SJCRH30 (cell line): ENCODE results near the gene NOVA2. TPM values are rescaled to one million over a fixed set of nuclear protein-coding genes. Genes with fewer than 3 reads are reported as not detected.
"Not testable (repeated sequence)": the region's sequence is repeated elsewhere in the genome, so short reads cannot be mapped to it uniquely, and the experiment has no call there.

Experiments
- DNase-seq, 2 experiments: peaks; one replicate each; pipeline ENCODE4 v3.0.0-alpha.2; 2015 to 2020
- H3K27ac ChIP-seq: fragments of 250-450 bp; sonication (Bioruptor Pico); 2 replicates; pipeline ENCODE4 v1.5.1; 2020; ENCODE audit warnings: mild to moderate bottlenecking, moderate library complexity
- H3K27me3 ChIP-seq: fragments of 250-450 bp; sonication (Bioruptor Pico); 2 replicates; pipeline ENCODE4 v1.5.1; 2020; ENCODE audit warnings: mild to moderate bottlenecking, moderate library complexity
- H3K36me3 ChIP-seq: fragments of 250-450 bp; sonication (Bioruptor Pico); 2 replicates; pipeline ENCODE4 v1.5.1; 2020; ENCODE audit warnings: mild to moderate bottlenecking, moderate library complexity
- H3K4me1 ChIP-seq: fragments of 250-450 bp; sonication (Bioruptor Pico); 2 replicates; pipeline ENCODE4 v1.5.1; 2020; ENCODE audit warnings: mild to moderate bottlenecking, moderate library complexity
- H3K4me3 ChIP-seq: fragments of 250-450 bp; sonication (Bioruptor Pico); 2 replicates; pipeline ENCODE4 v1.5.1; 2020; ENCODE audit warnings: mild to moderate bottlenecking, moderate library complexity
- H3K9me3 ChIP-seq: fragments of 250-450 bp; sonication (Bioruptor Pico); replicated peaks from 2 replicates; pipeline ENCODE4 v1.5.1; 2020; ENCODE audit warnings: mild to moderate bottlenecking, moderate library complexity
- total RNA-seq: library from RNA; depleted of rRNA; stranded (reverse); fragments of >200 nt; shearing (Covaris generic); gene quantifications from 2 replicates; pipeline ENCODE4 v1.2.3, GENCODE V29; 2014

The NOVA2 gene
- total RNA-seq, 1 experiment from 2014 or later, result 0.02 TPM

- Histone ChIP-seq H3K27me3 (no peaks in the 10 kb centered on the region), H3K27ac (no peak overlapping the region), H3K9me3 (no peaks in the 10 kb centered on the region), H3K36me3 (peaks cover 2% of the 10 kb centered on the region; the same call in 1 of the 2 replicates), H3K4me1 (peaks cover 3% of the 10 kb centered on the region; the same call in 1 of the 2 replicates), H3K4me3 (peak overlapping the region; percentile 62)
- peak; percentile 97 to 99 for DNase-seq
Observed at GRCh38 chr19:45902651-45903625, 70.7 kb downstream of the NOVA2 start.

GRCh38 chr19:45901912-45902650 lies 71.6 kb downstream of the NOVA2 start, which contains the start of gene MYPOP:
Gene MYPOP, minus strand, starts transcription at chr19:45902613. Its CDS starts 840 bp downstream, at chr19:45901773.
- Histone ChIP-seq H3K27ac (no peak within 1 kb of the TSS), H3K9me3 (no peaks in the 10 kb centered on the region), H3K36me3 (peaks cover 5% of the 10 kb centered on the region; the same call in 1 of the 2 replicates), H3K27me3 (no peaks in the 10 kb centered on the region), H3K4me3 (peak within 1 kb of the TSS; percentile 62), H3K4me1 (peaks cover 3% of the 10 kb centered on the region; the same call in 1 of the 2 replicates)
- DNase-seq, result peak in 1 of 2 experiments; percentile 30

GRCh38 chr19:45901432-45901911 lies 72.2 kb downstream of the NOVA2 start:
- no peak overlapping the region for H3K27ac ChIP-seq
- no peaks in the 10 kb centered on the region for H3K27me3 ChIP-seq
- H3K4me3 ChIP-seq, result no peak overlapping the region; the same call in 1 of the 2 replicates
- H3K36me3 ChIP-seq, result peaks cover 5% of the 10 kb centered on the region; the same call in 1 of the 2 replicates
- DNase-seq, result no peak
- H3K9me3 ChIP-seq, result no peaks in the 10 kb centered on the region
- peaks cover 3% of the 10 kb centered on the region; the same call in 1 of the 2 replicates for H3K4me1 ChIP-seq

- Histone ChIP-seq H3K27me3 (no peaks in the 10 kb centered on the region), H3K4me3 (no peak overlapping the region), H3K36me3 (peaks cover 5% of the 10 kb centered on the region; the same call in 1 of the 2 replicates), H3K4me1 (peaks cover 3% of the 10 kb centered on the region; the same call in 1 of the 2 replicates), H3K9me3 (no peaks in the 10 kb centered on the region), H3K27ac (no peak overlapping the region)
- no peak for DNase-seq
Observed at GRCh38 chr19:45900738-45901431, 72.8 kb downstream of the NOVA2 start.

GRCh38 chr19:45899919-45900589 lies 73.6 kb downstream of the NOVA2 start:
- H3K4me1 ChIP-seq, result peaks cover 3% of the 10 kb centered on the region; the same call in 1 of the 2 replicates
- no peak for DNase-seq
- no peak overlapping the region for H3K4me3 ChIP-seq
- H3K27ac ChIP-seq, result no peak overlapping the region
- H3K36me3 ChIP-seq, result peaks cover 10% of the 10 kb centered on the region; the same call in 1 of the 2 replicates
- H3K27me3 ChIP-seq, result no peaks in the 10 kb centered on the region
- no peaks in the 10 kb centered on the region for H3K9me3 ChIP-seq

- no peak for DNase-seq
- peaks cover 10% of the 10 kb centered on the region; the same call in 1 of the 2 replicates for H3K36me3 ChIP-seq
- H3K4me3 ChIP-seq, result no peak overlapping the region
- peaks cover 3% of the 10 kb centered on the region; the same call in 1 of the 2 replicates for H3K4me1 ChIP-seq
- H3K27ac ChIP-seq, result no peak overlapping the region
- no peaks in the 10 kb centered on the region for H3K27me3 ChIP-seq
- no peaks in the 10 kb centered on the region for H3K9me3 ChIP-seq
Observed at GRCh38 chr19:45899253-45899652, 74.4 kb downstream of the NOVA2 start.

- no peaks in the 10 kb centered on the region for H3K9me3 ChIP-seq
- DNase-seq, result no peak
- no peaks in the 10 kb centered on the region for H3K4me1 ChIP-seq
Observed at GRCh38 chr19:45897261-45897812, 76.3 kb downstream of the NOVA2 start.

GRCh38 chr19:45895983-45896599 lies 77.6 kb downstream of the NOVA2 start:
- not testable (repeated sequence) for H3K4me3 ChIP-seq, H3K27ac ChIP-seq, DNase-seq, H3K27me3 ChIP-seq, H3K9me3 ChIP-seq, H3K36me3 ChIP-seq, H3K4me1 ChIP-seq

More at GRCh38 chr19:45897261-45897812, 76.3 kb downstream of the NOVA2 start:
- Histone ChIP-seq H3K27ac (no peak overlapping the region), H3K4me3 (no peak overlapping the region), H3K27me3 (no peaks in the 10 kb centered on the region), H3K36me3 (peaks cover 10% of the 10 kb centered on the region; the same call in 1 of the 2 replicates)

GRCh38 chr19:45895519-45895972 lies 78.1 kb downstream of the NOVA2 start:
- Histone ChIP-seq H3K9me3 (no peaks in the 10 kb centered on the region), H3K4me3 (no peak overlapping the region), H3K4me1 (no peaks in the 10 kb centered on the region), H3K36me3 (peaks cover 10% of the 10 kb centered on the region; the same call in 1 of the 2 replicates), H3K27me3 (no peaks in the 10 kb centered on the region), H3K27ac (no peak overlapping the region)
- DNase-seq, result no peak

GRCh38 chr19:45890877-45891276 lies 82.8 kb downstream of the NOVA2 start:
- H3K36me3 ChIP-seq, result peaks cover 5% of the 10 kb centered on the region; the same call in 1 of the 2 replicates
- no peaks in the 10 kb centered on the region for H3K4me1 ChIP-seq
- no peak overlapping the region for H3K27ac ChIP-seq
- no peak overlapping the region for H3K4me3 ChIP-seq
- no peak for DNase-seq
- H3K9me3 ChIP-seq, result no peaks in the 10 kb centered on the region
- no peaks in the 10 kb centered on the region for H3K27me3 ChIP-seq

- no peaks in the 10 kb centered on the region for H3K27me3 ChIP-seq
- no peak overlapping the region for H3K4me3 ChIP-seq
- no peak overlapping the region for H3K27ac ChIP-seq
- no peaks in the 10 kb centered on the region for H3K36me3 ChIP-seq
- H3K9me3 ChIP-seq, result no peaks in the 10 kb centered on the region
- H3K4me1 ChIP-seq, result peaks cover 4% of the 10 kb centered on the region; the same call in 1 of the 2 replicates
- DNase-seq, result no peak
Observed at GRCh38 chr19:45889210-45889885, 84.3 kb downstream of the NOVA2 start.

- peak overlapping the region; percentile 80 for H3K4me3 ChIP-seq
- no peaks in the 10 kb centered on the region for H3K27me3 ChIP-seq
- H3K9me3 ChIP-seq, result no peaks in the 10 kb centered on the region
- peaks cover 14% of the 10 kb centered on the region for H3K4me1 ChIP-seq
- H3K27ac ChIP-seq, result peak overlapping the region; percentile 69
- no peak for DNase-seq
- H3K36me3 ChIP-seq, result peaks cover 4% of the 10 kb centered on the region; the same call in 1 of the 2 replicates
Observed at GRCh38 chr19:45887200-45887710, 86.4 kb downstream of the NOVA2 start.
